Ishikawa (cell line): ENCODE measurements around the gene STARD4.

Experiments used
- CEBPB ChIP-seq: IDR thresholded peaks from 2 replicates; pipeline ENCODE4 v1.6.1; 2012
- CREB1 ChIP-seq: IDR thresholded peaks from 2 replicates; pipeline ENCODE4 v1.6.1; 2012; ENCODE audit warnings: low read depth
- EGR1 ChIP-seq: IDR thresholded peaks from 2 replicates; pipeline ENCODE4 v1.6.1; 2012
- EP300 ChIP-seq: IDR thresholded peaks from 2 replicates; pipeline ENCODE4 v1.6.1; 2012; ENCODE audit warnings: borderline replicate concordance
- FOXM1 ChIP-seq: IDR thresholded peaks from 2 replicates; pipeline ENCODE4 v1.6.1; 2012; ENCODE audit warnings: low read depth, borderline replicate concordance
- NFIC ChIP-seq: IDR thresholded peaks from 2 replicates; pipeline ENCODE4 v1.6.1; 2012
- RAD21 ChIP-seq: IDR thresholded peaks from 2 replicates; pipeline ENCODE4 v1.6.1; 2012; ENCODE audit warnings: low read depth
- TAF1 ChIP-seq: IDR thresholded peaks from 2 replicates; pipeline ENCODE4 v1.6.1; 2012; ENCODE audit warnings: low read depth, mild to moderate bottlenecking
- TCF12 ChIP-seq: IDR thresholded peaks from 2 replicates; pipeline ENCODE4 v1.6.1; 2012; ENCODE audit warnings: low read depth
- TEAD4 ChIP-seq: IDR thresholded peaks from 2 replicates; pipeline ENCODE4 v1.6.1; 2012
- YY1 ChIP-seq: IDR thresholded peaks from 2 replicates; pipeline ENCODE4 v1.6.1; 2012; ENCODE audit warnings: low read depth
- ZBTB7A ChIP-seq: IDR thresholded peaks from 2 replicates; pipeline ENCODE4 v1.6.1; 2012; ENCODE audit warnings: low read depth
- TF ChIP-seq, protein P1 (sequence below): IDR thresholded peaks from 2 replicates; pipeline ENCODE4 v1.6.1; 2012
- TF ChIP-seq, protein P2 (sequence below): IDR thresholded peaks from 2 replicates; pipeline ENCODE4 v1.6.1; 2012
- TF ChIP-seq, protein P3 (sequence below): IDR thresholded peaks from 2 replicates; pipeline ENCODE4 v1.6.1; 2012; ENCODE audit warnings: low read depth, mild to moderate bottlenecking

The STARD4 gene

DNA sequence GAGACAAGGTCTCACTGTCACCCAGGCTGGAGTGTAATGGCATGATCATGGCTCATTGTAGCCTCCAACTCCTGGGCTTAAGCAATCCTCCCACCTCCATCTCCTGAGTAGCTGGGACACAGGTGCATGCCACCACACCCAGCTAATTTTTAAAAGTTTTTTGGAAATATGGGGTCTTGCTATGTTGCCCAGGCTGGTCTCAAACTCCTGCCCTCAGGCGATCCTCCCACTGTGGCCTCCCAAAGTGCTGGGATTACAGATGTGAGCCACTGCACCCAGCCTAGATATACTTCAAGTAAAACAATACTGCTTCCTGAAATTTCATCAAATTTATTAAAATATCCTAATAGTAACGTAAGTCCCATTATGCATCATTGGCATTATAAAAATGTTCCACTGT is 33.4 kb downstream of the STARD4 start:
- TF ChIP-seq RAD21 (no peak), CEBPB (no peak), ZBTB7A (no peak), TCF12 (no peak), FOXM1 (no peak), CREB1 (no peak), EGR1 (no peak), TAF1 (no peak), EP300 (no peak), NFIC (no peak), YY1 (no peak), TEAD4 (no peak)
- TF ChIP-seq, protein P1, sequence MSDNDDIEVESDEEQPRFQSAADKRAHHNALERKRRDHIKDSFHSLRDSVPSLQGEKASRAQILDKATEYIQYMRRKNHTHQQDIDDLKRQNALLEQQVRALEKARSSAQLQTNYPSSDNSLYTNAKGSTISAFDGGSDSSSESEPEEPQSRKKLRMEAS = no peak
- TF ChIP-seq, protein P2, sequence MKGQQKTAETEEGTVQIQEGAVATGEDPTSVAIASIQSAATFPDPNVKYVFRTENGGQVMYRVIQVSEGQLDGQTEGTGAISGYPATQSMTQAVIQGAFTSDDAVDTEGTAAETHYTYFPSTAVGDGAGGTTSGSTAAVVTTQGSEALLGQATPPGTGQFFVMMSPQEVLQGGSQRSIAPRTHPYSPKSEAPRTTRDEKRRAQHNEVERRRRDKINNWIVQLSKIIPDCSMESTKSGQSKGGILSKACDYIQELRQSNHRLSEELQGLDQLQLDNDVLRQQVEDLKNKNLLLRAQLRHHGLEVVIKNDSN = no peak
- TF ChIP-seq, protein P3, sequence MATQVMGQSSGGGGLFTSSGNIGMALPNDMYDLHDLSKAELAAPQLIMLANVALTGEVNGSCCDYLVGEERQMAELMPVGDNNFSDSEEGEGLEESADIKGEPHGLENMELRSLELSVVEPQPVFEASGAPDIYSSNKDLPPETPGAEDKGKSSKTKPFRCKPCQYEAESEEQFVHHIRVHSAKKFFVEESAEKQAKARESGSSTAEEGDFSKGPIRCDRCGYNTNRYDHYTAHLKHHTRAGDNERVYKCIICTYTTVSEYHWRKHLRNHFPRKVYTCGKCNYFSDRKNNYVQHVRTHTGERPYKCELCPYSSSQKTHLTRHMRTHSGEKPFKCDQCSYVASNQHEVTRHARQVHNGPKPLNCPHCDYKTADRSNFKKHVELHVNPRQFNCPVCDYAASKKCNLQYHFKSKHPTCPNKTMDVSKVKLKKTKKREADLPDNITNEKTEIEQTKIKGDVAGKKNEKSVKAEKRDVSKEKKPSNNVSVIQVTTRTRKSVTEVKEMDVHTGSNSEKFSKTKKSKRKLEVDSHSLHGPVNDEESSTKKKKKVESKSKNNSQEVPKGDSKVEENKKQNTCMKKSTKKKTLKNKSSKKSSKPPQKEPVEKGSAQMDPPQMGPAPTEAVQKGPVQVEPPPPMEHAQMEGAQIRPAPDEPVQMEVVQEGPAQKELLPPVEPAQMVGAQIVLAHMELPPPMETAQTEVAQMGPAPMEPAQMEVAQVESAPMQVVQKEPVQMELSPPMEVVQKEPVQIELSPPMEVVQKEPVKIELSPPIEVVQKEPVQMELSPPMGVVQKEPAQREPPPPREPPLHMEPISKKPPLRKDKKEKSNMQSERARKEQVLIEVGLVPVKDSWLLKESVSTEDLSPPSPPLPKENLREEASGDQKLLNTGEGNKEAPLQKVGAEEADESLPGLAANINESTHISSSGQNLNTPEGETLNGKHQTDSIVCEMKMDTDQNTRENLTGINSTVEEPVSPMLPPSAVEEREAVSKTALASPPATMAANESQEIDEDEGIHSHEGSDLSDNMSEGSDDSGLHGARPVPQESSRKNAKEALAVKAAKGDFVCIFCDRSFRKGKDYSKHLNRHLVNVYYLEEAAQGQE = no peak

DNA sequence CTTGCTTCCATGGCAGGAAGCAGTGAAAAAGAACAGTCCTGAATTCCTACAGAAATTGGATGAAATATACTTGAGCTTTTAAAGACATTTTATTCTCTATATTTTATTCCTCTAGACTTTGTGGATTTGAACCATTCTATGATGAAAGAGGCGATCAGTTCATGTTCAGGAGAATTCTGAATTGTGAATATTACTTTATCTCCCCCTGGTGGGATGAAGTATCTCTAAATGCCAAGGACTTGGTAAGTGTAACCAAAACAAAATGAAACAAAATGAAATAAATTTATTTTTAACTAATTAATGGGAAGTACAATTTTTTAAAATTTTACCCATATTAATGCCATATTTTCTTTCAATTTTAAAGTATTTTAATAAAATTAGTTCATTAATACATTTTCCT is 34.1 kb downstream of the STARD4 start:
- no peak for TF ChIP-seq EP300

DNA sequence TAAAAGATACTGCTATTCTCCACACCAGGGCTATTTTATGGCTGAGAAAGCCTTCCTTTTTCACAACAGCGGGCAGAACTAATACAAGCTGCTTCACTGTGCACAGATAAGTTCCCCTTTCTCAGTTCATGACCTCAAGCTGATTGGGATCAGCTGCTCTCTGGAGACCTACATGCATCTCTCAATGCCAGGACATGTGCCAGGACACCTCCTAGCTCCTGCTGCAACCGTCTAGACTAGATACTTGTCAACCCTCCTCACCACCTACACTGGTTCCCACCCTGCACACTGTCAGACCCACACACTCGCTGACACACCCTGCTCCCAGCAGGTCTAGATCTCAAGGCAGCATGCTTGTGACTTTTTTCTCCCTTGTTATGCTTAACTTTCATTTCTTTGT is 39.8 kb downstream of the STARD4 start:
- no peak for TF ChIP-seq EGR1
- TF ChIP-seq, protein P3 = no peak
- TF ChIP-seq, protein P1 = no peak
- no peak for TF ChIP-seq FOXM1
- TF ChIP-seq CREB1 = no peak

DNA sequence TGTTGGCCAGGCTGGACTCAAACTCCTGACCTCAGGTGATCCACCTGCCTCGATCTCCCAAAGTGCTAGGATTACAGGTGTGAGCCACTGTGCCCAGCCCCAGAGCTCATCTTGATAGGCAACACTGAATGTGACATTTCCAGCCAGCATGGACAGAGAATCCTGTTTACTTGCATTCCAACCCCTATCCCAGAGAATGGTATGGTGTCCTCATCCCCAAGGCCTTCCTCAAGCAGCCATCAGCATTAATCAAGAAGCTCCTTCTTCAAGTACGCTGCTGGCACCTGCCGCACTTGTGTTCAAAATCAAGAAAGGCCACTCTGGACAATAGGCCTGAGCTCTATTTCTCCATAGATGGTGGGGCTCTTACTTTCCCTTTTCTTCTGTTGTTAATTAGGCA is 40.2 kb downstream of the STARD4 start:
- TF ChIP-seq EGR1 (no peak), EP300 (no peak), YY1 (no peak), RAD21 (no peak), TEAD4 (no peak), CEBPB (no peak), TCF12 (no peak), FOXM1 (no peak), NFIC (no peak), TAF1 (no peak), CREB1 (no peak), ZBTB7A (no peak)
- TF ChIP-seq, protein P2 = no peak
- TF ChIP-seq, protein P3 = no peak
- TF ChIP-seq, protein P1 = no peak

DNA sequence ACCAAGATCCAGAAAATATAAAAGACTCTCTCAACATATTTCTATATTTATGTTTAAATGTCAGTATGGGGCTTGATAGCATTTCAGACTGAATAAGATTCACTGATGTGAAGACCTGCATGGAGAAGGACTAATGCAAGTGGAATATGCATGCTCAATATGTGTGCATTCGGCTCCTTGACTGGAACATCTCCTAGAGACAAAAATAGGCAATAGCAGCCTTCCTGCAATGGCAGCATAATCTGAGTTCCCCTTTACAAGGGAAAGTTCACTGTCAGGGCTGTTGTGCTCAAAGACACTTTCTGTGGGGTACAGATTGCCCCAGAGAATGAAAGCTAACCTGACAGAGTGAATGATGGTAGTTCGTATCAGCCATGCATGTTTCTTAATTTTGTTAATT is 42.4 kb downstream of the STARD4 start:
- TF ChIP-seq RAD21 (no peak), FOXM1 (no peak), YY1 (no peak), ZBTB7A (no peak), CEBPB (no peak), CREB1 (no peak), TCF12 (no peak), EGR1 (no peak), TEAD4 (no peak), NFIC (no peak), EP300 (no peak)
- TF ChIP-seq, protein P2 = no peak
- TF ChIP-seq, protein P1 = no peak
- TF ChIP-seq, protein P3 = no peak
